GM19372 (cell line): ENCODE data around the gene TACC2.

ENCODE experiments used
- ATAC-seq: cut with Tn5 transposase; IDR thresholded peaks from one replicate; pipeline ENCODE4 v1.9.1; 2021; ENCODE audit warnings: mild to moderate bottlenecking, low read depth, moderate library complexity; ENCODE audit not compliant: unreplicated experiment

The TACC2 gene

GRCh38 chr10:122281751-122282150 lies 292.8 kb downstream of the TACC2 start:
- no peak for ATAC-seq

GRCh38 chr10:122282253-122282671 lies 293.3 kb downstream of the TACC2 start:
- ATAC-seq: no peak

- ATAC-seq: no peak
Observed at GRCh38 chr10:122282909-122283308, 293.9 kb downstream of the TACC2 start.

GRCh38 chr10:122285506-122286444 lies 296.8 kb downstream of the TACC2 start:
- no peak for ATAC-seq

GRCh38 chr10:122286867-122287266 lies 297.9 kb downstream of the TACC2 start:
- no peak for ATAC-seq

- ATAC-seq: no peak
Observed at GRCh38 chr10:122287570-122287969, 298.6 kb downstream of the TACC2 start.

- ATAC-seq: no peak
Observed at GRCh38 chr10:122288262-122288661, 299.3 kb downstream of the TACC2 start.

- ATAC-seq: no peak
Observed at GRCh38 chr10:122288917-122289316, 300.0 kb downstream of the TACC2 start.

GRCh38 chr10:122290334-122290733 lies 301.4 kb downstream of the TACC2 start:
- no peak for ATAC-seq

GRCh38 chr10:122290833-122291532 lies 302.0 kb downstream of the TACC2 start:
- ATAC-seq: no peak

- ATAC-seq: no peak
Observed at GRCh38 chr10:122291739-122292138, 302.8 kb downstream of the TACC2 start.

- ATAC-seq: no peak
Observed at GRCh38 chr10:122292376-122292775, 303.4 kb downstream of the TACC2 start.

GRCh38 chr10:122293156-122293960 lies 304.4 kb downstream of the TACC2 start:
- ATAC-seq: no peak

- ATAC-seq: no peak
Observed at GRCh38 chr10:122293961-122294380, 305.0 kb downstream of the TACC2 start.

- ATAC-seq: no peak
Observed at GRCh38 chr10:122294511-122295450, 305.8 kb downstream of the TACC2 start.

GRCh38 chr10:122295451-122295809 lies 306.5 kb downstream of the TACC2 start:
- no peak for ATAC-seq

GRCh38 chr10:122296363-122297120 lies 307.6 kb downstream of the TACC2 start:
- ATAC-seq: no peak

- ATAC-seq: no peak
Observed at GRCh38 chr10:122297583-122297982, 308.6 kb downstream of the TACC2 start.

- ATAC-seq: no peak
Observed at GRCh38 chr10:122298206-122298597, 309.2 kb downstream of the TACC2 start.
